ENCODE results near the gene PCDH18. TPM values are rescaled to one million over a fixed set of nuclear protein-coding genes. Genes with fewer than 3 reads are reported as not detected.

The PCDH18 gene
- total and polyA plus RNA-seq, 10 of the 15 experiments (the other 5 are each of a cell fraction or from before 2014, with no cell fraction given) = 0.46 to 1.4 (median 0.96) TPM

DNA sequence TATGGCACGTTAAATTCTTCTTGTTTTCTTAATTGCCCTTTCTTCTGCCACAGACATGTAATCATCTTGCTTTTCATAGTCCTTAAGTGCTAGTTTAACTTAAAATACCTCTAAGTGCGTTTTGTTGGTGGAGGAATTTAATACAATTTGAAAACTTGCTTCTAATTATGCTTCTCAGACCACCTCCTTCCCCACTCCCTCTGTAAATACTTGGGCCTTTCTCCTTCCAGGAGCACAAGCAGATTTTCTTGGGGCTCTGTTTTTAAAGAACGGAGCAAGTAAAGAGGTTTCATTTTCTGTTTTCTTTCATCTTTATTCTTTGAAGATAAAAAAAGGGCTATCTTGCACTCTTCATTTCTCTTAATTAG lies 559 bp upstream of the PCDH18 start (continued):
- TF ChIP-seq, protein P1, sequence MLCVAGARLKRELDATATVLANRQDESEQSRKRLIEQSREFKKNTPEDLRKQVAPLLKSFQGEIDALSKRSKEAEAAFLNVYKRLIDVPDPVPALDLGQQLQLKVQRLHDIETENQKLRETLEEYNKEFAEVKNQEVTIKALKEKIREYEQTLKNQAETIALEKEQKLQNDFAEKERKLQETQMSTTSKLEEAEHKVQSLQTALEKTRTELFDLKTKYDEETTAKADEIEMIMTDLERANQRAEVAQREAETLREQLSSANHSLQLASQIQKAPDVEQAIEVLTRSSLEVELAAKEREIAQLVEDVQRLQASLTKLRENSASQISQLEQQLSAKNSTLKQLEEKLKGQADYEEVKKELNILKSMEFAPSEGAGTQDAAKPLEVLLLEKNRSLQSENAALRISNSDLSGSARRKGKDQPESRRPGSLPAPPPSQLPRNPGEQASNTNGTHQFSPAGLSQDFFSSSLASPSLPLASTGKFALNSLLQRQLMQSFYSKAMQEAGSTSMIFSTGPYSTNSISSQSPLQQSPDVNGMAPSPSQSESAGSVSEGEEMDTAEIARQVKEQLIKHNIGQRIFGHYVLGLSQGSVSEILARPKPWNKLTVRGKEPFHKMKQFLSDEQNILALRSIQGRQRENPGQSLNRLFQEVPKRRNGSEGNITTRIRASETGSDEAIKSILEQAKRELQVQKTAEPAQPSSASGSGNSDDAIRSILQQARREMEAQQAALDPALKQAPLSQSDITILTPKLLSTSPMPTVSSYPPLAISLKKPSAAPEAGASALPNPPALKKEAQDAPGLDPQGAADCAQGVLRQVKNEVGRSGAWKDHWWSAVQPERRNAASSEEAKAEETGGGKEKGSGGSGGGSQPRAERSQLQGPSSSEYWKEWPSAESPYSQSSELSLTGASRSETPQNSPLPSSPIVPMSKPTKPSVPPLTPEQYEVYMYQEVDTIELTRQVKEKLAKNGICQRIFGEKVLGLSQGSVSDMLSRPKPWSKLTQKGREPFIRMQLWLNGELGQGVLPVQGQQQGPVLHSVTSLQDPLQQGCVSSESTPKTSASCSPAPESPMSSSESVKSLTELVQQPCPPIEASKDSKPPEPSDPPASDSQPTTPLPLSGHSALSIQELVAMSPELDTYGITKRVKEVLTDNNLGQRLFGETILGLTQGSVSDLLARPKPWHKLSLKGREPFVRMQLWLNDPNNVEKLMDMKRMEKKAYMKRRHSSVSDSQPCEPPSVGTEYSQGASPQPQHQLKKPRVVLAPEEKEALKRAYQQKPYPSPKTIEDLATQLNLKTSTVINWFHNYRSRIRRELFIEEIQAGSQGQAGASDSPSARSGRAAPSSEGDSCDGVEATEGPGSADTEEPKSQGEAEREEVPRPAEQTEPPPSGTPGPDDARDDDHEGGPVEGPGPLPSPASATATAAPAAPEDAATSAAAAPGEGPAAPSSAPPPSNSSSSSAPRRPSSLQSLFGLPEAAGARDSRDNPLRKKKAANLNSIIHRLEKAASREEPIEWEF (IDR thresholded peaks at IDR 0.05; ENCODE audit: insufficient replicate concordance, low read depth, low read length) = no peak
- TF ChIP-seq NR2C1 (IDR thresholded peaks at IDR 0.05) = no peak
- no peak for TF ChIP-seq KLF5 (IDR thresholded peaks at IDR 0.05; ENCODE audit: partially characterized antibody)
- no peak for TF ChIP-seq CHD2 (IDR thresholded peaks at IDR 0.05; ENCODE audit: borderline replicate concordance, low read depth, low read length)
- TF ChIP-seq, protein P2, sequence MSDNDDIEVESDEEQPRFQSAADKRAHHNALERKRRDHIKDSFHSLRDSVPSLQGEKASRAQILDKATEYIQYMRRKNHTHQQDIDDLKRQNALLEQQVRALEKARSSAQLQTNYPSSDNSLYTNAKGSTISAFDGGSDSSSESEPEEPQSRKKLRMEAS (IDR thresholded peaks at IDR 0.05; ENCODE audit: low read depth, low read length) = no peak
- no peak for TF ChIP-seq MXI1 (IDR thresholded peaks at IDR 0.05; ENCODE audit: low read depth, low read length)
- no peak for TF ChIP-seq SPI1 (IDR thresholded peaks at IDR 0.05; ENCODE audit: borderline replicate concordance, insufficient read depth, low read depth, low read length)
- TF ChIP-seq IKZF1 (conservative IDR thresholded peaks at IDR 0.05) = no peak
- TF ChIP-seq FOXK2 (IDR thresholded peaks at IDR 0.05) = no peak
- no peak for TF ChIP-seq CHD1 (IDR thresholded peaks at IDR 0.05; ENCODE audit: low read depth, low read length)
- TF ChIP-seq NFYB (IDR thresholded peaks at IDR 0.05; ENCODE audit: insufficient read depth, low read depth, low read length) = no peak
- no peak for TF ChIP-seq SP1 (IDR thresholded peaks at IDR 0.05; ENCODE audit: low read depth, low read length)
- no peak for TF ChIP-seq STAT1 (conservative IDR thresholded peaks at IDR 0.05)
- no peak for TF ChIP-seq SRF (IDR thresholded peaks at IDR 0.05; ENCODE audit: low read depth in 2 of 2, low read length in 2 of 2)
- no peak for TF ChIP-seq RAD51 (IDR thresholded peaks at IDR 0.05)
